Measurements from ENCODE around the gene SECISBP2.

DNA sequence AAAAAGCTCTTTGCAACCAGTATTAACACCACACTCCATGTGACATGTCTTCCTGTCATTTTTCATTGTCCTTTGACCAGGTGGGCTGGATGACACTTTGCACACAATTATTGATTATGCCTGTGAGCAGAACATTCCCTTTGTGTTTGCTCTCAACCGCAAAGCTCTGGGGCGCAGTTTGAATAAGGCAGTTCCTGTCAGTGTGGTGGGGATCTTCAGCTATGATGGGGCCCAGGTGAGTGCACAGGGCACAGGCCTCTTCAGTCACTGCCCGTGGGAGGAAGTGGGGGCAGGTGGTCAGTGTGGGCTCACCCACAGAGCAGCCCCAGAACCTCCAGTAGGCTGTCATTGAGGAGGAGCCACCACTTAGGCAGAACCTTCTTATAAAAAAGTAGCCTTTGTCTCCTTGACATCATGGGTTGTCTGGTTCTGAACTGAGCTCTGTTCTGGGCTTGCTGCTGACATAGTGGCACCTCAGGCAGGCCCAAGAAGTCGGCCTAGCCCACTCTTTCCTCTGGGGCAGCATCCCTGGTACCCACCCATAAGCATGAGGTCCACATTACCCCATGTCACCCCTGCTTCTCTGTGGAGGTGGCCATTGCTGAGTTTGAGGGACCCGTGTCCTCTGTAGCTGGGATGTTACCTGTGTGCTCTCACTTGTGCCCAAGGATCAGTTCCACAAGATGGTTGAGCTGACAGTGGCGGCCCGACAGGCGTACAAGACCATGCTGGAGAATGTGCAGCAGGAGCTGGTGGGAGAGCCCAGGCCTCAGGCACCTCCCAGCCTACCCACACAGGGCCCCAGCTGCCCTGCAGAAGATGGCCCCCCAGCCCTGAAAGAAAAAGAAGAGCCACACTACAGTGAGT lies 39.3 kb downstream of the SECISBP2 start:
- TF ChIP-seq EZH2 (IDR thresholded peaks at IDR 0.05; ENCODE audit: borderline replicate concordance, low read length), result no peak
- TF ChIP-seq, protein P1, sequence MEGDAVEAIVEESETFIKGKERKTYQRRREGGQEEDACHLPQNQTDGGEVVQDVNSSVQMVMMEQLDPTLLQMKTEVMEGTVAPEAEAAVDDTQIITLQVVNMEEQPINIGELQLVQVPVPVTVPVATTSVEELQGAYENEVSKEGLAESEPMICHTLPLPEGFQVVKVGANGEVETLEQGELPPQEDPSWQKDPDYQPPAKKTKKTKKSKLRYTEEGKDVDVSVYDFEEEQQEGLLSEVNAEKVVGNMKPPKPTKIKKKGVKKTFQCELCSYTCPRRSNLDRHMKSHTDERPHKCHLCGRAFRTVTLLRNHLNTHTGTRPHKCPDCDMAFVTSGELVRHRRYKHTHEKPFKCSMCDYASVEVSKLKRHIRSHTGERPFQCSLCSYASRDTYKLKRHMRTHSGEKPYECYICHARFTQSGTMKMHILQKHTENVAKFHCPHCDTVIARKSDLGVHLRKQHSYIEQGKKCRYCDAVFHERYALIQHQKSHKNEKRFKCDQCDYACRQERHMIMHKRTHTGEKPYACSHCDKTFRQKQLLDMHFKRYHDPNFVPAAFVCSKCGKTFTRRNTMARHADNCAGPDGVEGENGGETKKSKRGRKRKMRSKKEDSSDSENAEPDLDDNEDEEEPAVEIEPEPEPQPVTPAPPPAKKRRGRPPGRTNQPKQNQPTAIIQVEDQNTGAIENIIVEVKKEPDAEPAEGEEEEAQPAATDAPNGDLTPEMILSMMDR (conservative IDR thresholded peaks at IDR 0.05 in 1 of 2, IDR thresholded peaks at IDR 0.05 in 1 of 2; ENCODE audit: extremely low read depth in 1 of 2, insufficient read depth in 1 of 2, low read depth in 1 of 2, low read length in 2 of 2), result no peak
